ENCODE measurements around the gene MMP14.

The MMP14 gene

DNA sequence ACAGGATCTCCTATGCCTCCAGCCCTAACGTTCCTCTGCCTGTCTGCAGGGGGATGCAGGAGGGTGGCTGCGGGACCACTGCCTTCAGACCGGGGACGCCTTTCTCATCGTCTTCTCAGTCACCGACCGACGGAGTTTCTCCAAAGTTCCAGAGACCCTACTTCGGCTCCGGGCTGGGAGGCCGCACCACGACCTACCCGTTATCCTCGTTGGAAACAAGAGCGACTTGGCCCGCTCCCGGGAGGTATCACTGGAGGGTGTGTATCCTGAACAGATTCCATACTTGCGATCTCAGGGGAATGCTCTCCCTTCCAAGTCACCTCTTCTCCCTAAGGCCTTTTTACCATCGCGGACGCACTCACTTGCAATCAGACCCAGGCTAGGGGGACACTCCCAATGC is 49.6 kb downstream of the MMP14 start:
- DNase-seq, result no peak

- DNase-seq, result peak; percentile 48
Measured at GRCh38 chr14:22886500-22887259, 50.3 kb downstream of the MMP14 start.

- peak; percentile 28 for DNase-seq
Measured at GRCh38 chr14:22887260-22887989, 51.0 kb downstream of the MMP14 start.

DNA sequence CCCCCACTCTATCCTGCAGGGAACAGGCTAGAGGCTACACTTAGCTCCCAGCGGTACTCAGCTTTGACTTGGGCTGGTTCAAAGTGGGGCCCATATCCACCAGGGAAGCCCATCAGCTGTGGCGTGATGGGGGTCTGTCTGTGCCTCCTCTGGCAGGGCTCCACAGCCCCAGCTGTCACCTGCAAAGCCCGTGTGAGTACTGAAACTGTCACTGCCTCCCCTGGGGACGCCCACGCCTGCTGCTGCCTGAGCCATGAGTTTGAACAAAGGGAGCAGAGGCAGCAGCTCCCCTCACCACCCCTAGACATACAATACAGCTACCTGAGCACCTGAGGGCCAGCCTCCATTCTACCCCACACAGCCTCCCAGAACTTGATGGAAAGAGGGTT is 51.6 kb downstream of the MMP14 start:
- DNase-seq, result no peak

DNA sequence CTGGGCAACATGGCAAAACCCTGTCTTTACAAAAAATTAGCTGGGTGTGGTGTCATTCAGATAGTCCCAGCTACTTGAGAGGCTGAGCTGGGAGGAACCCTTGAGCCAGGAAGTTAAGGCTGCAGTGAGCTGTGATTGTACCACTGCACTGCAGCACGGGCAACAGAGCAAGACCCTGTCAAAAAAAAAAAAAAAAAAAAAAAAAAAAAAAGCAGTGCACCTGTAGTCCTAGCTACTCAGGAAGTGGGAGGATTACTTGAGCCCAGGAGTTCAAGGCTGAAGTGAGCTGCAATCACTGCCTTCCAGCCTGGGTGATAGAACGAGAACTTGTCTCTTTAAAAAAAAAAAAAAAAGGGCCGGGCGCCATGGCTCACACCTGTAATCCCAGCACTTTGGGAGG is 52.3 kb downstream of the MMP14 start:
- no peak for DNase-seq

GRCh38 chr14:22890416-22890815 is 54.0 kb downstream of the MMP14 start:
- no peak for DNase-seq

- no peak for DNase-seq
Measured at GRCh38 chr14:22892488-22892887, 56.1 kb downstream of the MMP14 start.

DNA sequence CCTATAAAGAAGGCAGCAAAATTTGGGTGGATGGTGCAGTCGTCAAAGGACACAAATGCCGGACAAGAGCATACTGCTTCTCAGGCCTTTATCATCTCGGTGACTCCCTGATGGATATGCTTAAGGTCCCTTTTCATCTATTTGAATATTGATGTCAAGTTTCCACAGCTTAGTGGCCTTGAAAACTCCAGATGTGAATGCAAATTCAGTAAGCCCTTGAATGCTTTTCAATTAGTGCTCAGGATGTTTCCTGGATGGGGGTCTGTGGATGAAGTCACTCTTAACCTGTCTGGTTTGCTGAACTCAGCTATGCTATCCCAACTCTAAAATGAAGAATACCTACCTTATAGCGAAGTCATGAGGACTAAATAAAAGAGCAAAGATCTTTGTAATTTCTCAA is 57.3 kb downstream of the MMP14 start:
- DNase-seq, result no peak

- no peak for DNase-seq
Measured at GRCh38 chr14:22895402-22895801, 59.0 kb downstream of the MMP14 start.

- DNase-seq, result no peak
Measured at GRCh38 chr14:22896356-22896755, 60.0 kb downstream of the MMP14 start.

DNA sequence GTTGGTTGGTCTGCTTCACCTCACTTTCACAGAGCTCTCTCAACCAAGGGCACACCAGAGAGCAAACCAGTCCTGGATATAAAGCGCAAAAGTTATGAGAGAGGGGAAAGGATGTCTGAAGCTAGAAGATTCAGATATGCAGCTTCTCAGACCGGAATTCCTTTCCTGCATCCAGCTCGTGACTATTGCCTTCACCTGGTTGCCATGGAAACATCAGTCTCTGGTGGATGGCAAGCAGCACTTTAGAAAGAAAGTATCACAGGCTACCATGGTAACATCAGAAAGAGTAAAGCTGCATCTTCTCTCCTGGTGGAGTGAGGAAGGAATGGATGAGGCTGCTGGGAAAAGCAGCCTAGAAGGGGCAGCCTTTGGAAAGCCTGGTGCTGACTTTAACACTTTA is 60.4 kb downstream of the MMP14 start:
- no peak for DNase-seq

DNA sequence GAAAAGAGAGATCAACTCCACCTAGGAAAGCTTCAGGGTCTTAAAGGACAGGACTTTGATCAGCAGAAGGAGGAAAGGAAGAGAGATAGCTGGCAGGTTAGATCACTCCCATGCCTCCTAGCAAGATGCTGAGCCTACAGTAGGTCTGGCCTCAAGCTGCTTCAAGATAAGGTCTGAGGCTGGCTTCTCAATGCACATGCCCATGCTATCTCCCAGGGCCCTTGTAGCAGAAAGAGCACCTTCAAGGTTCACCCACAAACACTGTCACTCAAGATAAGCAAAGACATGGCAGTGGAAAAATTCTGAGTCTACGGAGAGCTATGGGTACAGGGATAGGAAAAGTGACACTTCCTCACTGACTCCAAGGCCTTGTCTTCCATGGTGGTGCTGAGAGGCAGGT is 61.0 kb downstream of the MMP14 start:
- DNase-seq, result no peak

All from NCI-H1048 (cell line).